ENCODE results near the gene RFX1. TPM values are rescaled to one million over a fixed set of nuclear protein-coding genes. Genes with fewer than 3 reads are reported as not detected.
A peak's percentile ranks its signal among the peaks of the same experiment; 100 is the strongest.

The RFX1 gene
- total and polyA plus RNA-seq, 9 of the 15 experiments (the other 6 are each of a cell fraction or from before 2014, with no cell fraction given): 0.14 to 19.3 (median 1.2) TPM

DNA sequence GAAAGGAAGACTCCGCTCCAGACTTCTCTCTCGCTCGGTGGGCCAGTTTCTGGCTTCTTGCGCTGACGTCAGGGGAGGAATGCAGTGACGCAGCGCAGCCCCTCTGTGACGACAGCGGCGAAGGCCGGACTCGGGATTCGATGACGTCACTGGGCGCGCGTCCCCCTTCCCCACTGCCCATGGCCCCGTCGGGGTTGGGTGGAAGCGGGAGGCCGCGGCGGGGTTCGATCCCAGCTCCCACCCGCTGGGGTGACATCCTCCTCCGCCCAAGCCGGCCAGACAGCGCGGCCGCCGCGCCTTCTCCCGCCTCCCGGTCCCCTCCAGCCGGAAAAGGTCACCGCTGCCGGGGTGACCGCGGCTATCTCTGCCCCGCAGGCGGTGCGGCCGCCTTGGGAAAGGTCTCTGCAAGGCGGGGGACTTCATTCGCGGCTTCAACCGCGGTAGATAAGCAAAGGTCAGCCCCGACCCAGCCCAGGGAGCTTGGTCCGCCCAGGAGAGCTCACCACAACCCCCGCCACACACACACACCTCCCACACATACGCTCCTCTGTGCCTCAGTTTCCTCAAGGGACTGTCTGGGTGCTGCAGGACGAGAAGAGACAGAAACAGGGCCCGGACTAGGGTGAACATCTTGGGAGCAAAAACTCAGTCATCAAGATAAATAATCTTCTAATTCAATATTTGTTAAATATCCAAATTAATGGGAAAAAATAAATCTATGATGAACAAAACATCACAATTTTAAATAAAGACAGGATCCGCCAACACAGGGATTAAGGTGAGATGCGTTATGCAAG, 844 bp upstream of the RFX1 start (continued):
- TF ChIP-seq, protein P1, sequence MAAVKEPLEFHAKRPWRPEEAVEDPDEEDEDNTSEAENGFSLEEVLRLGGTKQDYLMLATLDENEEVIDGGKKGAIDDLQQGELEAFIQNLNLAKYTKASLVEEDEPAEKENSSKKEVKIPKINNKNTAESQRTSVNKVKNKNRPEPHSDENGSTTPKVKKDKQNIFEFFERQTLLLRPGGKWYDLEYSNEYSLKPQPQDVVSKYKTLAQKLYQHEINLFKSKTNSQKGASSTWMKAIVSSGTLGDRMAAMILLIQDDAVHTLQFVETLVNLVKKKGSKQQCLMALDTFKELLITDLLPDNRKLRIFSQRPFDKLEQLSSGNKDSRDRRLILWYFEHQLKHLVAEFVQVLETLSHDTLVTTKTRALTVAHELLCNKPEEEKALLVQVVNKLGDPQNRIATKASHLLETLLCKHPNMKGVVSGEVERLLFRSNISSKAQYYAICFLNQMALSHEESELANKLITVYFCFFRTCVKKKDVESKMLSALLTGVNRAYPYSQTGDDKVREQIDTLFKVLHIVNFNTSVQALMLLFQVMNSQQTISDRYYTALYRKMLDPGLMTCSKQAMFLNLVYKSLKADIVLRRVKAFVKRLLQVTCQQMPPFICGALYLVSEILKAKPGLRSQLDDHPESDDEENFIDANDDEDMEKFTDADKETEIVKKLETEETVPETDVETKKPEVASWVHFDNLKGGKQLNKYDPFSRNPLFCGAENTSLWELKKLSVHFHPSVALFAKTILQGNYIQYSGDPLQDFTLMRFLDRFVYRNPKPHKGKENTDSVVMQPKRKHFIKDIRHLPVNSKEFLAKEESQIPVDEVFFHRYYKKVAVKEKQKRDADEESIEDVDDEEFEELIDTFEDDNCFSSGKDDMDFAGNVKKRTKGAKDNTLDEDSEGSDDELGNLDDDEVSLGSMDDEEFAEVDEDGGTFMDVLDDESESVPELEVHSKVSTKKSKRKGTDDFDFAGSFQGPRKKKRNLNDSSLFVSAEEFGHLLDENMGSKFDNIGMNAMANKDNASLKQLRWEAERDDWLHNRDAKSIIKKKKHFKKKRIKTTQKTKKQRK (IDR thresholded peaks at IDR 0.05; ENCODE audit: borderline replicate concordance, low read depth, low read length): no peak
- 0 out of 2 replicates have a peak, but pooled peaks have one; percentile 80 for TF ChIP-seq ELF4 (CRISPR knock-in tag; IDR thresholded peaks at IDR 0.05)
- TF ChIP-seq ZNF23 (CRISPR knock-in tag; IDR thresholded peaks at IDR 0.05): peak; percentile 98
- TF ChIP-seq HDAC8 (tag; IDR thresholded peaks at IDR 0.05): no peak; the same call in none of the 2 replicates
- peak; percentile 99 for TF ChIP-seq SMARCA4 (IDR thresholded peaks at IDR 0.05)
- TF ChIP-seq UBTF (IDR thresholded peaks at IDR 0.05; ENCODE audit: borderline replicate concordance in 1 of 2, low read depth in 2 of 2, low read length in 2 of 2): peak; percentile 97 to 99; a peak in 3 of 4 replicates
- no peak for TF ChIP-seq HSF4 (CRISPR knock-in tag; IDR thresholded peaks at IDR 0.05; ENCODE audit: borderline replicate concordance)
- TF ChIP-seq NCOA2 (IDR thresholded peaks at IDR 0.05; ENCODE audit: partially characterized antibody in 2 of 2): no peak
- peak; percentile 100 for TF ChIP-seq CCNT2 (IDR thresholded peaks at IDR 0.05; ENCODE audit: borderline replicate concordance, extremely low read depth, insufficient read length, low read depth, low read length)
- peak; percentile 100 for TF ChIP-seq ARID1B (IDR thresholded peaks at IDR 0.05)
- TF ChIP-seq, protein P2, sequence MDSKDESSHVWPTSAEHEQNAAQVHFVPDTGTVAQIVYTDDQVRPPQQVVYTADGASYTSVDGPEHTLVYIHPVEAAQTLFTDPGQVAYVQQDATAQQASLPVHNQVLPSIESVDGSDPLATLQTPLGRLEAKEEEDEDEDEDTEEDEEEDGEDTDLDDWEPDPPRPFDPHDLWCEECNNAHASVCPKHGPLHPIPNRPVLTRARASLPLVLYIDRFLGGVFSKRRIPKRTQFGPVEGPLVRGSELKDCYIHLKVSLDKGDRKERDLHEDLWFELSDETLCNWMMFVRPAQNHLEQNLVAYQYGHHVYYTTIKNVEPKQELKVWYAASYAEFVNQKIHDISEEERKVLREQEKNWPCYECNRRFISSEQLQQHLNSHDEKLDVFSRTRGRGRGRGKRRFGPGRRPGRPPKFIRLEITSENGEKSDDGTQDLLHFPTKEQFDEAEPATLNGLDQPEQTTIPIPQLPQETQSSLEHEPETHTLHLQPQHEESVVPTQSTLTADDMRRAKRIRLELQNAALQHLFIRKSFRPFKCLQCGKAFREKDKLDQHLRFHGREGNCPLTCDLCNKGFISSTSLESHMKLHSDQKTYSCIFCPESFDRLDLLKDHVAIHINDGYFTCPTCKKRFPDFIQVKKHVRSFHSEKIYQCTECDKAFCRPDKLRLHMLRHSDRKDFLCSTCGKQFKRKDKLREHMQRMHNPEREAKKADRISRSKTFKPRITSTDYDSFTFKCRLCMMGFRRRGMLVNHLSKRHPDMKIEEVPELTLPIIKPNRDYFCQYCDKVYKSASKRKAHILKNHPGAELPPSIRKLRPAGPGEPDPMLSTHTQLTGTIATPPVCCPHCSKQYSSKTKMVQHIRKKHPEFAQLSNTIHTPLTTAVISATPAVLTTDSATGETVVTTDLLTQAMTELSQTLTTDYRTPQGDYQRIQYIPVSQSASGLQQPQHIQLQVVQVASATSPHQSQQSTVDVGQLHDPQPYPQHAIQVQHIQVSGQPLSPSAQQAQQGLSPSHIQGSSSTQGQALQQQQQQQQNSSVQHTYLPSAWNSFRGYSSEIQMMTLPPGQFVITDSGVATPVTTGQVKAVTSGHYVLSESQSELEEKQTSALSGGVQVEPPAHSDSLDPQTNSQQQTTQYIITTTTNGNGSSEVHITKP (IDR thresholded peaks at IDR 0.05; ENCODE audit: partially characterized antibody): peak; percentile 83
- TF ChIP-seq, protein P3, sequence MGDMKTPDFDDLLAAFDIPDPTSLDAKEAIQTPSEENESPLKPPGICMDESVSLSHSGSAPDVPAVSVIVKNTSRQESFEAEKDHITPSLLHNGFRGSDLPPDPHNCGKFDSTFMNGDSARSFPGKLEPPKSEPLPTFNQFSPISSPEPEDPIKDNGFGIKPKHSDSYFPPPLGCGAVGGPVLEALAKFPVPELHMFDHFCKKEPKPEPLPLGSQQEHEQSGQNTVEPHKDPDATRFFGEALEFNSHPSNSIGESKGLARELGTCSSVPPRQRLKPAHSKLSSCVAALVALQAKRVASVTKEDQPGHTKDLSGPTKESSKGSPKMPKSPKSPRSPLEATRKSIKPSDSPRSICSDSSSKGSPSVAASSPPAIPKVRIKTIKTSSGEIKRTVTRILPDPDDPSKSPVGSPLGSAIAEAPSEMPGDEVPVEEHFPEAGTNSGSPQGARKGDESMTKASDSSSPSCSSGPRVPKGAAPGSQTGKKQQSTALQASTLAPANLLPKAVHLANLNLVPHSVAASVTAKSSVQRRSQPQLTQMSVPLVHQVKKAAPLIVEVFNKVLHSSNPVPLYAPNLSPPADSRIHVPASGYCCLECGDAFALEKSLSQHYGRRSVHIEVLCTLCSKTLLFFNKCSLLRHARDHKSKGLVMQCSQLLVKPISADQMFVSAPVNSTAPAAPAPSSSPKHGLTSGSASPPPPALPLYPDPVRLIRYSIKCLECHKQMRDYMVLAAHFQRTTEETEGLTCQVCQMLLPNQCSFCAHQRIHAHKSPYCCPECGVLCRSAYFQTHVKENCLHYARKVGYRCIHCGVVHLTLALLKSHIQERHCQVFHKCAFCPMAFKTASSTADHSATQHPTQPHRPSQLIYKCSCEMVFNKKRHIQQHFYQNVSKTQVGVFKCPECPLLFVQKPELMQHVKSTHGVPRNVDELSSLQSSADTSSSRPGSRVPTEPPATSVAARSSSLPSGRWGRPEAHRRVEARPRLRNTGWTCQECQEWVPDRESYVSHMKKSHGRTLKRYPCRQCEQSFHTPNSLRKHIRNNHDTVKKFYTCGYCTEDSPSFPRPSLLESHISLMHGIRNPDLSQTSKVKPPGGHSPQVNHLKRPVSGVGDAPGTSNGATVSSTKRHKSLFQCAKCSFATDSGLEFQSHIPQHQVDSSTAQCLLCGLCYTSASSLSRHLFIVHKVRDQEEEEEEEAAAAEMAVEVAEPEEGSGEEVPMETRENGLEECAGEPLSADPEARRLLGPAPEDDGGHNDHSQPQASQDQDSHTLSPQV (IDR thresholded peaks at IDR 0.05): peak; percentile 69; the same call in 1 of the 2 replicates
